Transverse colon (tissue), 4 donors: ENCODE results near the gene PRUNE1.

ENCODE experiments used
- POLR2A ChIP-seq: fragments of 450-650 bp; IDR thresholded peaks from one replicate; pipeline ENCODE4 v1.6.1; 2016; ENCODE audit warnings: antibody characterized with exemption, mild to moderate bottlenecking, moderate library complexity
- POLR2AphosphoS5 ChIP-seq, 3 donors: sonication (generic); formaldehyde crosslinking; IDR thresholded peaks; one replicate each; pipeline ENCODE4 v1.6.1; 2016; ENCODE audit warnings: antibody characterized with exemption in 3 of 3
- TF ChIP-seq, protein P1 (sequence below), 5 experiments: fragments of 200-600 bp in 3 of 5; fragments of 450-650 bp in 2 of 5; sonication (generic) in 3 of 5; IDR thresholded peaks; 1 replicate in 2 of 5; 2 replicates in 3 of 5; pipeline ENCODE4 v1.5.1; 2016 to 2017; ENCODE audit warnings: antibody characterized with exemption in 5 of 5, inconsistent platforms in 3 of 5, mild to moderate bottlenecking in 2 of 5, moderate library complexity in 1 of 5

DNA sequence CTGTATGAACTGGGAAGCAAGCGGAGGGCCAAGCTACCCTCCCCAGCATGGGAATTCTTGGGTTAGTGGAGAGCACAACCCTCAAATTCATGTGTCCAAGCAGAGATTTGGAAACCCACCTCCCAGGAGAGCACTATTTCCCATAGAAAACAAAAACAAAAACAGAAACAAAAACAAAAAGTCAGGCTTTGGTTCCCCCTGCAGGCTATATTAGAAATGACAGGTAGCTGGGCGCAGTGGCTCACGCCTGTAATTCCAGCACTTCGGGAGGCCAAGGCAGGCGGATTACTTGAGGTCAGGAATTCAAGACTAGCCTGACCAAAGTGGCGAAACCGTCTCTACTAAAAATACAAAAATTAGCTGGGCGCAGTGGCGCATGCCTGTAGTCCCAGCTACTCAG lies 12.4 kb upstream of the PRUNE1 start:
- no peak for TF ChIP-seq POLR2AphosphoS5 (IDR thresholded peaks at IDR 0.05)
- TF ChIP-seq, protein P1, sequence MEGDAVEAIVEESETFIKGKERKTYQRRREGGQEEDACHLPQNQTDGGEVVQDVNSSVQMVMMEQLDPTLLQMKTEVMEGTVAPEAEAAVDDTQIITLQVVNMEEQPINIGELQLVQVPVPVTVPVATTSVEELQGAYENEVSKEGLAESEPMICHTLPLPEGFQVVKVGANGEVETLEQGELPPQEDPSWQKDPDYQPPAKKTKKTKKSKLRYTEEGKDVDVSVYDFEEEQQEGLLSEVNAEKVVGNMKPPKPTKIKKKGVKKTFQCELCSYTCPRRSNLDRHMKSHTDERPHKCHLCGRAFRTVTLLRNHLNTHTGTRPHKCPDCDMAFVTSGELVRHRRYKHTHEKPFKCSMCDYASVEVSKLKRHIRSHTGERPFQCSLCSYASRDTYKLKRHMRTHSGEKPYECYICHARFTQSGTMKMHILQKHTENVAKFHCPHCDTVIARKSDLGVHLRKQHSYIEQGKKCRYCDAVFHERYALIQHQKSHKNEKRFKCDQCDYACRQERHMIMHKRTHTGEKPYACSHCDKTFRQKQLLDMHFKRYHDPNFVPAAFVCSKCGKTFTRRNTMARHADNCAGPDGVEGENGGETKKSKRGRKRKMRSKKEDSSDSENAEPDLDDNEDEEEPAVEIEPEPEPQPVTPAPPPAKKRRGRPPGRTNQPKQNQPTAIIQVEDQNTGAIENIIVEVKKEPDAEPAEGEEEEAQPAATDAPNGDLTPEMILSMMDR (IDR thresholded peaks at IDR 0.05), result peak; percentile 86 to 91 (median 88)
- no peak for TF ChIP-seq POLR2A
